MCF 10A (cell line): ENCODE results near the gene DAGLA. TPM values are rescaled to one million over a fixed set of nuclear protein-coding genes. Genes with fewer than 3 reads are reported as not detected.
A peak's percentile ranks its signal among the peaks of the same experiment; 100 is the strongest.

Experiments
- BruUV-seq: library from RNA; stranded (reverse); fragments of 400-500 nt; replicated peaks from 2 replicates; lab custom pipeline; 2021; lab: Mats Ljungman, UMichigan
- CTCF ChIA-PET: fragments of 300-600 bp; sonication (Branson Sonifier 250); formaldehyde crosslinking; extraction: SDS; loops from one replicate; lab custom pipeline; 2021; ENCODE audit warnings: antibody characterized with exemption, inconsistent platforms; lab: Yijun Ruan, JAX
- POLR2A ChIA-PET: fragments of 300-600, 350-650 bp; sonication (Branson Sonifier 250); formaldehyde crosslinking; extraction: SDS; loops from one replicate; lab custom pipeline; 2020; ENCODE audit warnings: antibody characterized with exemption, inconsistent platforms; lab: Yijun Ruan, JAX
- DNase-seq: peaks from one replicate; pipeline ENCODE4 v3.0.0-alpha.2; 2018; ENCODE audit not compliant: unreplicated experiment
- H3K27ac Mint-ChIP-seq: one replicate; pipeline ENCODE4 v1.8.0; 2022; ENCODE audit warnings: mild to moderate bottlenecking, low read depth, mixed read lengths; ENCODE audit not compliant: unreplicated experiment
- H3K27me3 Mint-ChIP-seq: one replicate; pipeline ENCODE4 v1.8.0; 2022; ENCODE audit warnings: mixed read lengths; ENCODE audit not compliant: insufficient read depth, unreplicated experiment
- H3K36me3 Mint-ChIP-seq: one replicate; pipeline ENCODE4 v1.8.0; 2022; ENCODE audit warnings: mild to moderate bottlenecking, moderate library complexity, mixed read lengths; ENCODE audit not compliant: insufficient read depth, unreplicated experiment
- H3K4me1 Mint-ChIP-seq: one replicate; pipeline ENCODE4 v1.8.0; 2022; ENCODE audit warnings: mixed read lengths; ENCODE audit not compliant: insufficient read depth, unreplicated experiment
- H3K4me3 Mint-ChIP-seq: one replicate; pipeline ENCODE4 v1.8.0; 2022; ENCODE audit warnings: mild to moderate bottlenecking, moderate library complexity, mixed read lengths; ENCODE audit not compliant: unreplicated experiment
- H3K9me3 Mint-ChIP-seq: one replicate; pipeline ENCODE4 v1.8.0; 2022; ENCODE audit warnings: mixed read lengths; ENCODE audit not compliant: unreplicated experiment
- CTCF ChIP-seq: fragments of 200-600 bp; IDR thresholded peaks from one replicate; pipeline ENCODE4 v1.8.0; 2022; ENCODE audit warnings: antibody characterized with exemption, mild to moderate bottlenecking; ENCODE audit not compliant: unreplicated experiment
- intact Hi-C: fragments of 100-400 bp; cut with micrococcal nuclease; formaldehyde crosslinking; loops from 2 replicates; pipeline ENCODE4 v1.14.1; 2022
- total RNA-seq: library from RNA; stranded (reverse); gene quantifications from 2 replicates; pipeline ENCODE4 v1.2.3, GENCODE V29; 2022

Gene DAGLA
- total RNA-seq, 1 experiment from 2014 or later = 1.5 TPM

- Mint-ChIP-seq H3K27ac (no peak overlapping the region), H3K4me3 (no peak overlapping the region), H3K36me3 (no peaks in the 10 kb centered on the region), H3K27me3 (peaks cover 75% of the 10 kb centered on the region), H3K9me3 (peaks cover 9% of the 10 kb centered on the region), H3K4me1 (no peaks in the 10 kb centered on the region)
- no peak for TF ChIP-seq CTCF
- ChIA-PET POLR2A (no interaction called here), CTCF (interaction anchor here (0.7 to 1.3 kb wide), 3 partner anchors 58 to 61 kb away, joined by 3 to 7 read pairs (median 5); no protein-coding TSS in a partner anchor)
- intact Hi-C loops = loop anchor here (1.0 kb wide), 1 partner anchor 18 kb away; no protein-coding TSS in a partner anchor
- no peak for DNase-seq
- BruUV-seq = no TSS peak
Measured at GRCh38 chr11:61675826-61676225, 4.4 kb upstream of the DAGLA start.

DNA sequence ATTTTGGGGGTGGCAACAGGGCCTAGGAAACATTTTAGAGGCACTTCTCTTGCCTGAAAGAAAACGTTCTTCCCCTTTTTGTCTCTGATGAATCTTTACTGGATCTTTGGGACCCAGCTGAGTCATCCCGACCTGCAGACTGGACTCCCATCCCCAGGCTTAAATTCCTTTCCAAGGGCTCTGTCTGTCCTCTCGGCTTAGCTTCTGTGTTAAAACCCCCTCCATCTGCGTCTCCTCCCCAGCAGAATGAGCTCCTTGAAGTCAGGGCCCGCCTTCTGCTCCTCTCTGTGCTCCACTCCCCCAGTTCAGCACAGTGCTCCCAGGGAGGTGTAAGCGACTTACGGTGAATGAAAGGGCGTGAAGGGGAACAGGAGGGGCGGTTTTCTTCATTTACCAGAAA, 895 bp upstream of the DAGLA start:
- Mint-ChIP-seq H3K27me3 (peaks cover 55% of the 10 kb centered on the region), H3K36me3 (no peaks in the 10 kb centered on the region), H3K4me3 (no peak overlapping the region), H3K9me3 (no peaks in the 10 kb centered on the region), H3K27ac (no peak overlapping the region), H3K4me1 (no peaks in the 10 kb centered on the region)
- DNase-seq = no peak
- BruUV-seq = no TSS peak
- CTCF ChIA-PET = interaction anchor here (0.6 to 2.4 kb wide), 8 partner anchors 12 to 131 kb away, joined by 3 to 34 read pairs (median 3); no protein-coding TSS in a partner anchor
- POLR2A ChIA-PET = no interaction called here
- intact Hi-C loops = no loop called here
- no peak for TF ChIP-seq CTCF

- ChIA-PET CTCF (interaction anchor here (0.6 to 4.5 kb wide), 9 partner anchors 9 to 266 kb away, joined by 3 to 61 read pairs (median 4); no protein-coding TSS in a partner anchor), POLR2A (interaction anchor here (1.0 to 1.6 kb wide), 3 partner anchors 10 to 53 kb away, joined by 3 read pairs; no protein-coding TSS in a partner anchor)
- Mint-ChIP-seq H3K27ac (no peak overlapping the region), H3K4me1 (no peaks in the 10 kb centered on the region), H3K27me3 (peaks cover 40% of the 10 kb centered on the region), H3K36me3 (no peaks in the 10 kb centered on the region), H3K9me3 (no peaks in the 10 kb centered on the region), H3K4me3 (peak overlapping the region; percentile 68)
- no TSS peak for BruUV-seq
- intact Hi-C loops = loop anchor here (1.0 kb wide), 1 partner anchor 53 kb away; no protein-coding TSS in a partner anchor
- no peak for TF ChIP-seq CTCF
- no peak for DNase-seq
Measured at GRCh38 chr11:61680622-61681221, 531 bp downstream of the DAGLA start.

DNA sequence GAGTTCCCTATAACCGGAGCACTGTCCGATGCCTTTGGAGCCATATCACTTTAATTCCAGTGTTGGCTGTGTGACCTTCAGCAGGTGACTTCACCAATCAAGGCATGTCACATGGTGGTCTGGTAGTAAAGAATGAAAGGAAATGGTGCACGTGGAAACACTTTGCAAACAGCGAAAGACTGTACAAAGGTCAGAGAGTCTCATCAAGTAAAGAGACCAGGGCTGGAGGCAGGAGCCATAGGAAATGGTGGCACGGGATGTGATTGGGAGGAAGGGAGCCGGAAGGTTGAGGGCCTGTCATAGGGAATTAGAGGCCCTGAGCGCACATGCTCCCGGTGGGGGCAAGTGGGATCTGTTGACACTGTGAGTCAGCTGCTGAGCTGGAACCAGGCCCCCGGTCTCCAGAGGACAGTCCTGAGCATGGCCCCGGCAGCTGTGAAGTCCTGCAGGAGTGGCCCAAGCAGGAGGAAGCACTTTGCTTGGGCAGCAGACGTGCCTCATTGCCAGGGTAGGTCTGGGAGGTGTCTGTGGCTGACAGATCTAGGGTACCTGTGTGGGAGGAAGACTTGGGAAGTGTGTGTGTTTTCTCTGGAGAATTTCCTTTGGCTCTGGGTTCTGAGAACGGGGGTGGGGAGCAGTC, 2.0 kb downstream of the DAGLA start:
- no TSS peak for BruUV-seq
- ChIA-PET CTCF (interaction anchor here (0.6 to 4.5 kb wide), 5 partner anchors 9 to 71 kb away, joined by 4 to 61 read pairs (median 5); no protein-coding TSS in a partner anchor), POLR2A (interaction anchor here (1.1 to 1.6 kb wide), 2 partner anchors 9 to 51 kb away, joined by 3 read pairs; no protein-coding TSS in a partner anchor)
- no peaks in the 10 kb centered on the region for H3K4me1 Mint-ChIP-seq
- no peak overlapping the region for H3K4me3 Mint-ChIP-seq
- DNase-seq = no peak
- H3K36me3 Mint-ChIP-seq = no peaks in the 10 kb centered on the region
- peaks cover 26% of the 10 kb centered on the region for H3K27me3 Mint-ChIP-seq
- no peak overlapping the region for H3K27ac Mint-ChIP-seq
- TF ChIP-seq CTCF = no peak
- H3K9me3 Mint-ChIP-seq = no peaks in the 10 kb centered on the region
- intact Hi-C loops = no loop called here
